Stomach (tissue), 9 donors: ENCODE data around the gene RYR1. TPM values are rescaled to one million over a fixed set of nuclear protein-coding genes. Genes with fewer than 3 reads are reported as not detected.
"Not testable (repeated sequence)": the region's sequence is repeated elsewhere in the genome, so short reads cannot be mapped to it uniquely, and the experiment has no call there.

ENCODE experiments used
- DNase-seq, 2 donors: peaks; one replicate each; pipeline versions ENCODE4 v3.0.0 to v3.0.0-alpha.2; 2013 to 2019
- H3K27ac ChIP-seq, 5 donors: fragments of 200-600 bp in 4 of 5; sonication (generic) in 4 of 5; one replicate each; pipeline ENCODE4 v1.5.1; 2013 to 2019; ENCODE audit warnings: mild to moderate bottlenecking in 1 of 5, moderate library complexity in 1 of 5
- H3K27me3 ChIP-seq, 3 donors: fragments of 200-600 bp; sonication (generic); one replicate each; pipeline ENCODE4 v1.5.1; 2017 to 2019; ENCODE audit warnings: mixed run types in 1 of 3
- H3K36me3 ChIP-seq, 4 donors: fragments of 200-600 bp; sonication (generic); 1 replicate in 3 of 4; 2 replicates in 1 of 4; pipeline ENCODE4 v1.5.1; 2016 to 2019
- H3K4me1 ChIP-seq, 4 donors: fragments of 200-600 bp; sonication (generic); one replicate each; pipeline ENCODE4 v1.5.1; 2016 to 2019
- H3K4me3 ChIP-seq, 4 donors: fragments of 200-600 bp; sonication (generic) in 3 of 4; one replicate each; pipeline ENCODE4 v1.5.1; 2016 to 2019; ENCODE audit warnings: mild to moderate bottlenecking in 1 of 4
- H3K9me3 ChIP-seq, 4 donors: fragments of 200-600 bp; sonication (generic); one replicate each; pipeline ENCODE4 v1.5.1; 2016 to 2019
- EP300 ChIP-seq: sonication (generic); formaldehyde crosslinking; IDR thresholded peaks from one replicate; pipeline ENCODE4 v1.6.1; 2017; ENCODE audit warnings: antibody characterized with exemption
- POLR2A ChIP-seq, 4 donors: fragments of 450-650 bp; IDR thresholded peaks; one replicate each; pipeline ENCODE4 v1.6.1; 2016; ENCODE audit warnings: antibody characterized with exemption in 4 of 4, control low read depth in 2 of 4, mild to moderate bottlenecking in 1 of 4, moderate library complexity in 1 of 4
- POLR2AphosphoS5 ChIP-seq, 3 donors: sonication (generic); formaldehyde crosslinking; IDR thresholded peaks; one replicate each; pipeline ENCODE4 v1.6.1; 2016; ENCODE audit warnings: antibody characterized with exemption in 3 of 3
- WGBS, 5 donors: extraction: QIAGEN DNeasy Blood & Tissue Kit in 3 of 5; methylation state at CpG; one replicate each; pipeline versions ENCODE4 v1.1.5 to v1.1.7; 2013 to 2018; 5-methylcytosine and 5-hydroxymethylcytosine counted together
- intact Hi-C: fragments of 100-400 bp; cut with DNase I; formaldehyde crosslinking; loops from one replicate; pipeline ENCODE4 v1.15.1; 2023; ENCODE audit warnings: low total_unique reads
- polyA plus RNA-seq, 3 donors: library from polyadenylated mRNA; stranded (reverse); fragments of 200-250 nt; gene quantifications; one replicate each; pipeline ENCODE4 v1.2.3, GENCODE V29; 2013
- total RNA-seq, 5 donors: library from RNA; depleted of rRNA; stranded (reverse); fragments of >200 nt; gene quantifications; one replicate each; pipeline versions ENCODE4 v1.1.0 to v1.2.3, GENCODE V29; 2014 to 2016
- TF ChIP-seq, protein P1 (sequence below), 7 experiments: fragments of 450-650 bp in 4 of 7; fragments of 200-600 bp in 3 of 7; sonication (generic) in 3 of 7; IDR thresholded peaks; one replicate each; pipeline ENCODE4 v1.5.1; 2016 to 2019; ENCODE audit warnings: antibody characterized with exemption in 7 of 7, control low read depth in 2 of 7, mild to moderate bottlenecking in 1 of 7
- donor health status: healthy with polysubstance abuse.
- donor health status: Bipolar disorder and iron deficiency.
- donor health status: healthy.

The RYR1 gene
- total and polyA plus RNA-seq, 8 donors, result under 0.01 to 10.7 (median 1.2) TPM

- Histone ChIP-seq H3K4me3 (no peak overlapping the region), H3K27me3 (peaks cover 0 to 10% (median 0%) of the 10 kb centered on the region in 3 donors), H3K9me3 (no peaks in the 10 kb centered on the region), H3K4me1 (no peaks in the 10 kb centered on the region), H3K27ac (no peak overlapping the region), H3K36me3 (no peaks in the 10 kb centered on the region)
- intact Hi-C loops, result no loop called here
- WGBS, 5 donors, result 44 to 63% (median 51%) methylated on average over 3 of the region's 3 CpGs
- TF ChIP-seq EP300, result no peak
- TF ChIP-seq, protein P1, sequence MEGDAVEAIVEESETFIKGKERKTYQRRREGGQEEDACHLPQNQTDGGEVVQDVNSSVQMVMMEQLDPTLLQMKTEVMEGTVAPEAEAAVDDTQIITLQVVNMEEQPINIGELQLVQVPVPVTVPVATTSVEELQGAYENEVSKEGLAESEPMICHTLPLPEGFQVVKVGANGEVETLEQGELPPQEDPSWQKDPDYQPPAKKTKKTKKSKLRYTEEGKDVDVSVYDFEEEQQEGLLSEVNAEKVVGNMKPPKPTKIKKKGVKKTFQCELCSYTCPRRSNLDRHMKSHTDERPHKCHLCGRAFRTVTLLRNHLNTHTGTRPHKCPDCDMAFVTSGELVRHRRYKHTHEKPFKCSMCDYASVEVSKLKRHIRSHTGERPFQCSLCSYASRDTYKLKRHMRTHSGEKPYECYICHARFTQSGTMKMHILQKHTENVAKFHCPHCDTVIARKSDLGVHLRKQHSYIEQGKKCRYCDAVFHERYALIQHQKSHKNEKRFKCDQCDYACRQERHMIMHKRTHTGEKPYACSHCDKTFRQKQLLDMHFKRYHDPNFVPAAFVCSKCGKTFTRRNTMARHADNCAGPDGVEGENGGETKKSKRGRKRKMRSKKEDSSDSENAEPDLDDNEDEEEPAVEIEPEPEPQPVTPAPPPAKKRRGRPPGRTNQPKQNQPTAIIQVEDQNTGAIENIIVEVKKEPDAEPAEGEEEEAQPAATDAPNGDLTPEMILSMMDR (IDR thresholded peaks at IDR 0.05), result no peak
- no peak for TF ChIP-seq POLR2AphosphoS5 (IDR thresholded peaks at IDR 0.05)
- no peak for TF ChIP-seq POLR2A (IDR thresholded peaks at IDR 0.05)
- DNase-seq, result no peak
Observed at GRCh38 chr19:38550376-38550775, 116.9 kb downstream of the RYR1 start.

- no peaks in the 10 kb centered on the region for H3K4me1 ChIP-seq
- no peak for DNase-seq
- H3K4me3 ChIP-seq, result no peak overlapping the region
- no peaks in the 10 kb centered on the region for H3K9me3 ChIP-seq
- H3K36me3 ChIP-seq, result no peaks in the 10 kb centered on the region
- WGBS, 5 donors, result 70 to 77% (median 72%) methylated on average over 6 of the region's 6 CpGs
- no peak overlapping the region for H3K27ac ChIP-seq
- TF ChIP-seq EP300, result no peak
- TF ChIP-seq, protein P1 (IDR thresholded peaks at IDR 0.05), result no peak
- TF ChIP-seq POLR2A (IDR thresholded peaks at IDR 0.05), result no peak
- TF ChIP-seq POLR2AphosphoS5 (IDR thresholded peaks at IDR 0.05), result no peak
- peaks cover 0 to 10% (median 0%) of the 10 kb centered on the region in 3 donors for H3K27me3 ChIP-seq
- intact Hi-C loops, result no loop called here
Observed at GRCh38 chr19:38551450-38551813, 117.9 kb downstream of the RYR1 start.

- H3K36me3 ChIP-seq, intact Hi-C loops, H3K4me1 ChIP-seq, H3K4me3 ChIP-seq, H3K9me3 ChIP-seq, DNase-seq, H3K27ac ChIP-seq: not testable (repeated sequence)
- peaks cover 0 to 10% (median 0%) of the 10 kb centered on the region in 3 donors for H3K27me3 ChIP-seq
- 80 to 100% (median 94%) methylated on average over 1 of the region's 1 CpG for WGBS, 5 donors
Observed at GRCh38 chr19:38553239-38553638, 119.7 kb downstream of the RYR1 start.

DNA sequence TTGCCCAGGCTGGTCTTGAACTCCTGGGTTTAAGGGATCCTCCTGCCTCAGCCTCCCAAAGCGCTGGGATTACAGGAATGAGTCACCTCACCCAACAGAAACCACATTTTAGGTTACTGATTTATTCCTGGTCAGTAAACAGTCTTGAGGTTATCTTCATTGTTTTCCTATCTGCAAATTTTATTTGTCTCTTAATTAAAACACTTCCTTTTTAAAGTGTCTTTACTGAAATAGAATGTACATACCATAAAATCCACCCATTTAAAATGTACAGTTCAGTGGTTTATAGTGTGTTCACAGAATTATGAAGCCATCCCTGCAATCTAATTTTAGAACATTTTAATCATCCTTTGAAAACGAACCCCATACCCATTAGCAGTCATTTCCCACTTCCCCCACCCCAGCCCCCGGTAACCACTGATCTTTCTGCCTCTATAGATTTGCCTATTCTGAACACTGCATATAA, 121.2 kb downstream of the RYR1 start:
- Histone ChIP-seq H3K4me3 (no peak overlapping the region), H3K9me3 (no peaks in the 10 kb centered on the region), H3K4me1 (no peaks in the 10 kb centered on the region), H3K27ac (no peak overlapping the region), H3K36me3 (no peaks in the 10 kb centered on the region), H3K27me3 (peaks cover 0 to 10% (median 0%) of the 10 kb centered on the region in 3 donors)
- intact Hi-C loops, result no loop called here
- 35 to 48% (median 44%) methylated on average over 3 of the region's 3 CpGs for WGBS, 5 donors
- TF ChIP-seq, protein P1 (IDR thresholded peaks at IDR 0.05), result no peak
- TF ChIP-seq POLR2A (IDR thresholded peaks at IDR 0.05) (no peak), POLR2AphosphoS5 (IDR thresholded peaks at IDR 0.05) (no peak), EP300 (no peak)
- DNase-seq, result no peak

- 77 to 86% (median 79%) methylated on average over 8 of the region's 8 CpGs for WGBS, 5 donors
- DNase-seq, result no peak
- no peak overlapping the region for H3K27ac ChIP-seq
- no peak overlapping the region for H3K4me3 ChIP-seq
- intact Hi-C loops, result no loop called here
- no peaks in the 10 kb centered on the region for H3K4me1 ChIP-seq
- H3K9me3 ChIP-seq, result no peaks in the 10 kb centered on the region
- no peaks in the 10 kb centered on the region for H3K36me3 ChIP-seq
- H3K27me3 ChIP-seq, result peaks cover 0 to 10% (median 0%) of the 10 kb centered on the region in 3 donors
- TF ChIP-seq POLR2AphosphoS5 (IDR thresholded peaks at IDR 0.05) (no peak), POLR2A (IDR thresholded peaks at IDR 0.05) (no peak), EP300 (no peak)
- TF ChIP-seq, protein P1 (IDR thresholded peaks at IDR 0.05), result no peak
Observed at GRCh38 chr19:38555200-38555599, 121.7 kb downstream of the RYR1 start.
